CD4-positive, alpha-beta T cell treated with Interleukin-1 beta for 1 hour (primary cell): ENCODE measurements around the gene PTPN2.
"Not testable (repeated sequence)": the region's sequence is repeated elsewhere in the genome, so short reads cannot be mapped to it uniquely, and the experiment has no call there.

ENCODE experiments used
- DNase-seq, 2 donors: peaks; one replicate each; pipeline ENCODE4 v3.0.0-alpha.2; 2020 to 2022

PTPN2 gene

GRCh38 chr18:12890964-12891363 is 6.9 kb upstream of the PTPN2 start:
- DNase-seq = no peak

GRCh38 chr18:12886498-12887126 is 2.6 kb upstream of the PTPN2 start:
- DNase-seq = peak in 1 of 2 donors; percentile 27

- DNase-seq = no peak
These were observed 1.5 kb upstream of the PTPN2 start for GRCh38 chr18:12885500-12885899.

- no peak for DNase-seq
These were observed 628 bp upstream of the PTPN2 start for GRCh38 chr18:12884406-12885323.

- no peak for DNase-seq
These were observed 709 bp downstream of the PTPN2 start for GRCh38 chr18:12883372-12883683.

GRCh38 chr18:12882453-12883371 is 1.3 kb downstream of the PTPN2 start:
- no peak for DNase-seq

GRCh38 chr18:12880541-12880910 is 3.5 kb downstream of the PTPN2 start:
- no peak for DNase-seq

- DNase-seq = peak in 1 of 2 donors; percentile 26
These were observed 4.0 kb downstream of the PTPN2 start for GRCh38 chr18:12879840-12880540.

- DNase-seq = not testable (repeated sequence)
These were observed 9.0 kb downstream of the PTPN2 start for GRCh38 chr18:12874992-12875391.

GRCh38 chr18:12873961-12874567 is 10.0 kb downstream of the PTPN2 start:
- not testable (repeated sequence) for DNase-seq

GRCh38 chr18:12872408-12872807 is 11.6 kb downstream of the PTPN2 start:
- no peak for DNase-seq

GRCh38 chr18:12868576-12868975 is 15.5 kb downstream of the PTPN2 start:
- no peak for DNase-seq

GRCh38 chr18:12867441-12868123 is 16.5 kb downstream of the PTPN2 start:
- no peak for DNase-seq

- no peak for DNase-seq
These were observed 20.3 kb downstream of the PTPN2 start for GRCh38 chr18:12863687-12864216.

GRCh38 chr18:12862874-12863482 is 21.1 kb downstream of the PTPN2 start:
- no peak for DNase-seq

- no peak for DNase-seq
These were observed 21.6 kb downstream of the PTPN2 start for GRCh38 chr18:12862467-12862866.

GRCh38 chr18:12861637-12862036 is 22.4 kb downstream of the PTPN2 start:
- no peak for DNase-seq

GRCh38 chr18:12860530-12860929 is 23.5 kb downstream of the PTPN2 start:
- DNase-seq = no peak

GRCh38 chr18:12858991-12859390 is 25.0 kb downstream of the PTPN2 start:
- DNase-seq = no peak

GRCh38 chr18:12857991-12858544 is 26.0 kb downstream of the PTPN2 start:
- no peak for DNase-seq
